CD4-positive, alpha-beta T cell treated with Interleukin-17A for 4 hours (primary cell): Measurements from ENCODE around the gene ICA1L.

Experiments
- DNase-seq: peaks from one replicate; pipeline ENCODE4 v3.0.0-alpha.2; 2020; ENCODE audit warnings: mixed read lengths

The ICA1L gene

DNA sequence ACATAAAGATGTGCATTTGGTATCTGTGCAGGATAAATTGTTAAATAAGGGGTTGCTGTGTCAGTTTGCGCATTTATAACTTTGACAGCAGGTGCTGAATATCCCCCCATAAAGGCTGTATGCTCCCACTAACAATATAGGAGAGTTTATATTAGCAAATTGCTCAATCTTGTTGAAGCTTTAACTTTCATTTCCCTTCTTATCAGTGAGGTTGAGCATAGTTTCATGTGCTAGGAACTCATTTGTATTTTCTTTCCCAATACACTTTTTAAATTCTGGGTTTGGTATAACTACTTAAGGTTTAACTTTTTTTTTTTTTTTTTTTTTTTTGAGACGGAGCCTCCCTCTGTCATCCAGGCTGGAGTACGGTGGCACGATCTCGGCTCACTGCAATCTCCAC, 147.8 kb downstream of the ICA1L start:
- no peak for DNase-seq
